GM21717 (cell line): ENCODE data around the gene ERAS.
"Not testable (repeated sequence)": the region's sequence is repeated elsewhere in the genome, so short reads cannot be mapped to it uniquely, and the experiment has no call there.

Experiments
- ATAC-seq: cut with Tn5 transposase; IDR thresholded peaks from one replicate; pipeline ENCODE4 v1.9.1; 2021; ENCODE audit warnings: mild to moderate bottlenecking, moderate library complexity; ENCODE audit not compliant: unreplicated experiment

Gene ERAS

GRCh38 chrX:48831136-48831908 is 5.0 kb downstream of the ERAS start:
- ATAC-seq, result no peak

- ATAC-seq, result no peak
Measured at GRCh38 chrX:48831909-48832291, 5.6 kb downstream of the ERAS start.

- ATAC-seq, result no peak
Measured at GRCh38 chrX:48833542-48834138, 7.3 kb downstream of the ERAS start.

- no peak for ATAC-seq
Measured at GRCh38 chrX:48834383-48834709, 8.0 kb downstream of the ERAS start.

- ATAC-seq, result no peak
Measured at GRCh38 chrX:48835524-48836329, 9.4 kb downstream of the ERAS start, which contains the start of gene PCSK1N. Gene PCSK1N, minus strand, starts transcription at chrX:48835610. Its CDS starts 78 bp downstream, at chrX:48835532.

GRCh38 chrX:48839686-48840085 is 13.4 kb downstream of the ERAS start:
- no peak for ATAC-seq

- ATAC-seq, result no peak
Measured at GRCh38 chrX:48848847-48849246, 22.5 kb downstream of the ERAS start.

- no peak for ATAC-seq
Measured at GRCh38 chrX:48852857-48853256, 26.5 kb downstream of the ERAS start.

GRCh38 chrX:48853494-48853893 is 27.2 kb downstream of the ERAS start:
- ATAC-seq, result not testable (repeated sequence)

GRCh38 chrX:48854121-48854804 is 27.9 kb downstream of the ERAS start:
- not testable (repeated sequence) for ATAC-seq

- ATAC-seq, result no peak
Measured at GRCh38 chrX:48854898-48855297, 28.6 kb downstream of the ERAS start.

- no peak for ATAC-seq
Measured at GRCh38 chrX:48864210-48864609, 37.9 kb downstream of the ERAS start.

GRCh38 chrX:48872017-48872416 is 45.7 kb downstream of the ERAS start:
- not testable (repeated sequence) for ATAC-seq

- ATAC-seq, result not testable (repeated sequence)
Measured at GRCh38 chrX:48876944-48877343, 50.6 kb downstream of the ERAS start.
